ENCODE measurements around the gene TTC17. TPM values are rescaled to one million over a fixed set of nuclear protein-coding genes. Genes with fewer than 3 reads are reported as not detected.
"Not testable (repeated sequence)": the region's sequence is repeated elsewhere in the genome, so short reads cannot be mapped to it uniquely, and the experiment has no call there.

Gene TTC17
- total RNA-seq, 1 experiment from 2014 or later: 42.1 TPM

- ChIA-PET CTCF (no interaction called here), POLR2A (ENCODE audit: unreplicated experiment) (interaction anchor here (0.6 kb wide), 1 partner anchor 17 kb away, joined by 4 read pairs; the partner anchor contains the start of gene API5)
- peaks cover 65% of the 10 kb centered on the region for H3K36me3 ChIP-seq (ENCODE audit: low read depth, low read length)
These were observed 30.2 kb upstream of the TTC17 start for GRCh38 chr11:43328482-43328881.

GRCh38 chr11:43341159-43341558 lies 17.6 kb upstream of the TTC17 start:
- no peaks in the 10 kb centered on the region for H3F3A ChIP-seq (ENCODE audit: low read length, unreplicated experiment)
- no peak overlapping the region for H3K9ac ChIP-seq (ENCODE audit: low read length)
- no peaks in the 10 kb centered on the region for H3K79me2 ChIP-seq (ENCODE audit: low read length)
- H3K9me2 ChIP-seq (replicated peaks; ENCODE audit: low read length): no peaks in the 10 kb centered on the region
- H3K4me2 ChIP-seq (ENCODE audit: low read length): no peak overlapping the region
- DNase-seq (no peak), ATAC-seq (no peak)
- no peak overlapping the region for H3K27ac ChIP-seq (ENCODE audit: low read length)
- POLR2A ChIA-PET (ENCODE audit: unreplicated experiment): no interaction called here
- no TSS peak for BruUV-seq (replicated peaks)
- no peak overlapping the region for H3K4me3 ChIP-seq (ENCODE audit: low read length)
- H3K36me3 ChIP-seq (ENCODE audit: low read depth, low read length): peaks cover 34% of the 10 kb centered on the region
- CTCF ChIA-PET: no interaction called here
- H3K4me1 ChIP-seq (ENCODE audit: insufficient read depth, low read length): no peaks in the 10 kb centered on the region
- no peaks in the 10 kb centered on the region for H3K27me3 ChIP-seq (ENCODE audit: low read length)
- no peaks in the 10 kb centered on the region for H4K20me1 ChIP-seq (ENCODE audit: low read length)
- TF ChIP-seq EZH2phosphoT487 (IDR thresholded peaks at IDR 0.05; ENCODE audit: borderline replicate concordance, low read length): no peak
- no peak for TF ChIP-seq EZH2 (IDR thresholded peaks at IDR 0.05; ENCODE audit: low read length, unreplicated experiment)
- TF ChIP-seq, protein P1, sequence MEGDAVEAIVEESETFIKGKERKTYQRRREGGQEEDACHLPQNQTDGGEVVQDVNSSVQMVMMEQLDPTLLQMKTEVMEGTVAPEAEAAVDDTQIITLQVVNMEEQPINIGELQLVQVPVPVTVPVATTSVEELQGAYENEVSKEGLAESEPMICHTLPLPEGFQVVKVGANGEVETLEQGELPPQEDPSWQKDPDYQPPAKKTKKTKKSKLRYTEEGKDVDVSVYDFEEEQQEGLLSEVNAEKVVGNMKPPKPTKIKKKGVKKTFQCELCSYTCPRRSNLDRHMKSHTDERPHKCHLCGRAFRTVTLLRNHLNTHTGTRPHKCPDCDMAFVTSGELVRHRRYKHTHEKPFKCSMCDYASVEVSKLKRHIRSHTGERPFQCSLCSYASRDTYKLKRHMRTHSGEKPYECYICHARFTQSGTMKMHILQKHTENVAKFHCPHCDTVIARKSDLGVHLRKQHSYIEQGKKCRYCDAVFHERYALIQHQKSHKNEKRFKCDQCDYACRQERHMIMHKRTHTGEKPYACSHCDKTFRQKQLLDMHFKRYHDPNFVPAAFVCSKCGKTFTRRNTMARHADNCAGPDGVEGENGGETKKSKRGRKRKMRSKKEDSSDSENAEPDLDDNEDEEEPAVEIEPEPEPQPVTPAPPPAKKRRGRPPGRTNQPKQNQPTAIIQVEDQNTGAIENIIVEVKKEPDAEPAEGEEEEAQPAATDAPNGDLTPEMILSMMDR (conservative IDR thresholded peaks at IDR 0.05; ENCODE audit: low read depth, low read length): no peak
- H2AFZ ChIP-seq (ENCODE audit: low read length): no peak overlapping the region
- intact Hi-C loops (cut with micrococcal nuclease): no loop called here
- H3K9me3 ChIP-seq (ENCODE audit: low read length): no peaks in the 10 kb centered on the region

More at GRCh38 chr11:43328482-43328881, 30.2 kb upstream of the TTC17 start:
- TF ChIP-seq, protein P1 (conservative IDR thresholded peaks at IDR 0.05; ENCODE audit: low read depth, low read length): no peak
- no peak for TF ChIP-seq EZH2 (IDR thresholded peaks at IDR 0.05; ENCODE audit: low read length, unreplicated experiment)
- no peak for TF ChIP-seq EZH2phosphoT487 (IDR thresholded peaks at IDR 0.05; ENCODE audit: borderline replicate concordance, low read length)
- Histone ChIP-seq H3K79me2 (ENCODE audit: low read length) (no peaks in the 10 kb centered on the region), H3K9ac (ENCODE audit: low read length) (no peak overlapping the region), H4K20me1 (ENCODE audit: low read length) (0 out of 2 replicates have a peak, but pooled peaks cover 3% of the 10 kb centered on the region), H3K27ac (ENCODE audit: low read length) (no peak overlapping the region), H3K4me1 (ENCODE audit: insufficient read depth, low read length) (peaks cover 4% of the 10 kb centered on the region; the same call in 1 of the 2 replicates), H2AFZ (ENCODE audit: low read length) (no peak overlapping the region), H3K9me3 (ENCODE audit: low read length) (no peaks in the 10 kb centered on the region), H3K27me3 (ENCODE audit: low read length) (no peaks in the 10 kb centered on the region), H3K4me3 (ENCODE audit: low read length) (no peak overlapping the region), H3K9me2 (replicated peaks; ENCODE audit: low read length) (no peaks in the 10 kb centered on the region), H3K4me2 (ENCODE audit: low read length) (no peak overlapping the region), H3F3A (ENCODE audit: low read length, unreplicated experiment) (no peaks in the 10 kb centered on the region)
- no peak for ATAC-seq
- no peak for DNase-seq
- no TSS peak for BruUV-seq (replicated peaks)
- intact Hi-C loops (cut with micrococcal nuclease): loop anchor here (5.0 kb wide), 1 partner anchor 89 kb away; no protein-coding TSS in a partner anchor

- DNase-seq; H3K4me1 ChIP-seq (ENCODE audit: insufficient read depth, low read length); H2AFZ ChIP-seq (ENCODE audit: low read length); intact Hi-C loops (cut with micrococcal nuclease); H3K9me2 ChIP-seq (replicated peaks; ENCODE audit: low read length); H4K20me1 ChIP-seq (ENCODE audit: low read length); POLR2A ChIA-PET (ENCODE audit: unreplicated experiment); CTCF ChIA-PET; ATAC-seq; H3K27me3 ChIP-seq (ENCODE audit: low read length); H3K27ac ChIP-seq (ENCODE audit: low read length); H3K4me2 ChIP-seq (ENCODE audit: low read length); H3K4me3 ChIP-seq (ENCODE audit: low read length); H3F3A ChIP-seq (ENCODE audit: low read length, unreplicated experiment); H3K36me3 ChIP-seq (ENCODE audit: low read depth, low read length); H3K79me2 ChIP-seq (ENCODE audit: low read length); H3K9ac ChIP-seq (ENCODE audit: low read length); H3K9me3 ChIP-seq (ENCODE audit: low read length): not testable (repeated sequence)
- TSS peak; percentile 51 for BruUV-seq (replicated peaks)
These were observed 7.3 kb upstream of the TTC17 start for GRCh38 chr11:43351426-43351825.

All from PC-3 (cell line).